ENCODE results near the gene CLPTM1L. TPM values are rescaled to one million over a fixed set of nuclear protein-coding genes. Genes with fewer than 3 reads are reported as not detected.

Gene CLPTM1L
- total RNA-seq, 1 experiment from 2014 or later, result 127 TPM

GRCh38 chr5:1268056-1268455 lies 76.8 kb downstream of the CLPTM1L start:
- no peak for DNase-seq
- intact Hi-C loops (cut with micrococcal nuclease; ENCODE audit: unreplicated experiment), result no loop called here
- no TSS peak for BruUV-seq (replicated peaks)
- no peaks in the 10 kb centered on the region for H3K4me1 Mint-ChIP-seq (ENCODE audit: low read depth, unreplicated experiment)
- H3K9me3 Mint-ChIP-seq (ENCODE audit: low read depth, unreplicated experiment), result peaks cover 3% of the 10 kb centered on the region
- H3K36me3 Mint-ChIP-seq (ENCODE audit: insufficient read depth, unreplicated experiment), result no peaks in the 10 kb centered on the region
- no peak overlapping the region for H3K27ac Mint-ChIP-seq (ENCODE audit: unreplicated experiment)
- H3K4me3 Mint-ChIP-seq (ENCODE audit: low read depth, unreplicated experiment), result no peak overlapping the region
- H3K27me3 Mint-ChIP-seq (ENCODE audit: unreplicated experiment), result peaks cover 3% of the 10 kb centered on the region
- CTCF ChIA-PET, result no interaction called here
- TF ChIP-seq CTCF (IDR thresholded peaks at IDR 0.05; ENCODE audit: unreplicated experiment), result no peak

Small RNAs within 50 kb of the gene (microRNA-seq; reads per million reads assigned to microRNA genes)
- not detected for gene MIR4457

Other genes starting within 250 kb of the CLPTM1L start
- gene SLC12A7, start 233.0 kb downstream of the CLPTM1L start, total RNA-seq (2022), result 82.3 and 90.5 TPM in 2 replicates
- gene SLC6A19, start 143.5 kb downstream of the CLPTM1L start, total RNA-seq (2022), result not detected in 2 replicates
- gene SLC6A18, start 119.7 kb downstream of the CLPTM1L start, total RNA-seq (2022), result not detected in 2 replicates
- gene TERT, start 50.0 kb downstream of the CLPTM1L start, total RNA-seq (2022), result 2.1 and 2.3 TPM in 2 replicates
- not detected in 2 replicates for gene SLC6A3, start 100.3 kb upstream of the CLPTM1L start, total RNA-seq (2022)
- 42.3 and 43.8 TPM in 2 replicates for gene LPCAT1, start 178.9 kb upstream of the CLPTM1L start, total RNA-seq (2022)

Data from Calu3 (cell line).